ENCODE measurements around the gene SGMS1.
"Not testable (repeated sequence)": the region's sequence is repeated elsewhere in the genome, so short reads cannot be mapped to it uniquely, and the experiment has no call there.

The SGMS1 gene

GRCh38 chr10:50648089-50648934, 24.6 kb upstream of the SGMS1 start:
- H3K36me3 Mint-ChIP-seq, result no peaks in the 10 kb centered on the region
- no peaks in the 10 kb centered on the region for H3K9me3 Mint-ChIP-seq (ENCODE audit: low read depth)
- H3K27ac Mint-ChIP-seq, result no peak overlapping the region
- no peaks in the 10 kb centered on the region for H3K27me3 Mint-ChIP-seq
- H3K4me3 Mint-ChIP-seq, result no peak overlapping the region
- H3K4me1 Mint-ChIP-seq (ENCODE audit: low read depth), result peaks cover 6% of the 10 kb centered on the region

DNA sequence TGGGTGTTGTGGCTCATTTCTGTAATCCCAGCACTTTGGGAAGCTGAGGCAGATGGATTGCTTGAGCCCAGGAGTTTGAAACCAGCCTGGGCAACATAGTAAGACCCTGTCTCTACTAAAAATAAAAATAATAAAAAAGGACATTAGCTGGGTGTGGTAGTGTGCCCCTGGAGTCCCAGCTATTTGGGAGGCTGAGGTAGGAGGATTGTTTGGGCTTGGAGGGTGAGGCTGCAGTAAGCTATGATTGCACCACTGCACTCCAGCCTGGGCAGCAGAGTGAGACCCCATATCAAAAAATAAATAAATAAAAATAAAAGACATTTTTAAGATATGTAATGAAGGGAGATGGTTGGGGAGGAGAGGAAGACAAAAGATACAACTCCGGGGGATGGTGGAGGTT, 23.6 kb upstream of the SGMS1 start:
- H3K9me3 Mint-ChIP-seq (ENCODE audit: low read depth); H3K36me3 Mint-ChIP-seq; H3K27ac Mint-ChIP-seq; H3K4me1 Mint-ChIP-seq (ENCODE audit: low read depth); H3K27me3 Mint-ChIP-seq; H3K4me3 Mint-ChIP-seq: not testable (repeated sequence)

DNA sequence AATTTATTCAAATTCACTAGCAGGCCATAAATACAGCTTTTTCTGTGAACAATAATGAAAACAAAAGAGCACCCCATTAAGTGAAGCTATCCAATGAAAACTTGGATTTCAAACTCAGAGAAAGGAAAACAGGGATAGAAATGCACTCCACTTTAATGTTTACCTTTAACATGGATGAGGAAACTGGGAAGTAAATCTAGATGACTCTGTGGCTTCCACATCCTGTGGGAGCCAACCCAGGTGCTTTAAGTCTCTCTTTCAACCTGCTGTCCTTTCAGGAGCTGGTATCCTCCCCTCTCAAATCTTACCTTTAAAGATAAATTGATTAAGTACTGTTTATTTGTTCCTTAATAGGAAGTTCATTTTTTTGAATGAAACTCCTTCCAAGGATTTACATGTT, 21.5 kb upstream of the SGMS1 start:
- no peaks in the 10 kb centered on the region for H3K9me3 Mint-ChIP-seq (ENCODE audit: low read depth)
- no peaks in the 10 kb centered on the region for H3K27me3 Mint-ChIP-seq
- no peaks in the 10 kb centered on the region for H3K4me1 Mint-ChIP-seq (ENCODE audit: low read depth)
- no peak overlapping the region for H3K27ac Mint-ChIP-seq
- no peaks in the 10 kb centered on the region for H3K36me3 Mint-ChIP-seq
- no peak overlapping the region for H3K4me3 Mint-ChIP-seq

DNA sequence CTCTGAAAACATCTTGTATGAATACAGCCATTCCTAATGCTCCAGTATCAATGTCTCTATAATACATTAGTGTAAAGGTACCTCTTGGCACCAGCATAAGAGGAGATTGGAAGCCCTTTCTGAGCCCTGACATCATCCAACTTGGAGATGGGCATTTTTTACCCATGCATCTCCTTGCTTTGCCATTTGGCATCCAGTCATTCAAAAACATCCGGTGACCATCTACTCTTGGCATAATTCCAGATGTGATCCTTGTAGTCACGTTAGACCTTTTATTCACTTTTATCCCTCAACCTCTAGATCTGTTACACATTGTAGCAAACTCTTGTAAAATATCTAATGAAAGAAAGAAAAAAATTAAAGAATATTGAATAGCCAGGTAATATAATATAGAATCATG, 17.9 kb upstream of the SGMS1 start:
- Mint-ChIP-seq H3K27me3 (no peaks in the 10 kb centered on the region), H3K4me3 (no peak overlapping the region), H3K4me1 (ENCODE audit: low read depth) (peaks cover 15% of the 10 kb centered on the region), H3K36me3 (no peaks in the 10 kb centered on the region), H3K27ac (no peak overlapping the region), H3K9me3 (ENCODE audit: low read depth) (no peaks in the 10 kb centered on the region)

DNA sequence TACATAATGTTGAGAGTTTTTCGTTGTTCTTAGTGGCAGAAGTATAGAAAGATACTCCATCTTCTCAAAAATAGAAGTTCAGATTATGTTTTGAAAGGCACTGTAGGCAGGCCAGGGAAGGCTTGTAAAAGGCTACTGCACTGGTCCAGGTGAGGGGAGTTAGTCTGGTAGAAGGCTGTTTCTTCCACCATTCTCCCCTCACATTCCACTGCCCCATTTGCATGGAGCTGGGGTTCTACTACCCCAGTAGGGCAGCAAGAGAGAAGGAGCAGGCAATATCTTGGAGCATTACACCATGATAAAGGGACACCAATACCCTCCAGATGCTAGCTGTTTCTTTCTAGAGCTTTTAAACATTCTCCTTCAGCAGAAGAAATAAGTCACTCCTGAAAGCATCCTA, 16.5 kb upstream of the SGMS1 start:
- Mint-ChIP-seq H3K27ac (no peak overlapping the region), H3K27me3 (no peaks in the 10 kb centered on the region), H3K36me3 (no peaks in the 10 kb centered on the region), H3K4me1 (ENCODE audit: low read depth) (peaks cover 28% of the 10 kb centered on the region), H3K4me3 (no peak overlapping the region), H3K9me3 (ENCODE audit: low read depth) (no peaks in the 10 kb centered on the region)

DNA sequence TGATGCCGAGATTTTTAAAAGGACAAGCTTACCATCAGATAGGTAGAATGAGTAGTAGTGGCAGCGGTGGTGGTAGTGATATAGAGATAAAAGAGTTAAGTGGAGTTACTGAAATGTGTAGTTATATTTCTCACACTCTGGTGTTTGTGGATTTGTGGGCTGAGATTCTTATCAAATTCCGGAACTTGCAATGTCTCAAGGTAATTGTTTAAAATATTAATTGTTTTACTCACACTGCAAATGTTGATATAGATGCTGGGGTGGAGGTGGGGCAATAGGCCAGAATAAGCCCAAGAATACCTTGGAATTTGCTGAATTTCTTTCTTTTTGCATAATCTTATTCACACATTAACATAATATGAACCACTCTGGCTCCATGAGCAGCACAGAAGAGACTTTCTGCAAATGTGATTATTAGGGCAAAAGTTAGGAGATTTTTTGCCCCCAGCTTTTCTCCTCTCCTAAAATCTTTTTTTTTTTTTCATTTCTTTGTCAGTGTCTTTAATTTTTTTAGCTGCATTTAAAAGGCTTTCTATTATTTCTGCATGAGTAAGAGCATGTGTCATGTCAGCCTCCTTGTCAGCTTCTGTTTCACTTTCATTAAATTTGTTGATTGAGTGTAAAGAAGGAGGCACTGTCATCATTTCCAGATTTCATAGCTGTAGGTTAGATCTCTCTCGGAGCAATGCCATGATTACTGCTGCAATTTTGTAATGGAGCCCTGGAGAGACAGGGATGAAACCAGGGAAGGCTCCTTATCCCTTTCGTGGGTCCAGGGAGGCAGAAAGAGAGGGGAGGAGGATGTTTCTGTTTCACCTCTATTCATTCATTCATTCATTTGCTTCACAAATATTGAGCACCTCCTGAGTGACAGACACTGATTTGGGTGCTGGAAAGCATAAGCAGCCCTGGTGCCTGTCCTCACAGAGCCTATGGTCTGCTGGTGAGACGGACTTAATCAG, 13.1 kb upstream of the SGMS1 start:
- no peaks in the 10 kb centered on the region for H3K9me3 Mint-ChIP-seq (ENCODE audit: low read depth)
- no peaks in the 10 kb centered on the region for H3K27me3 Mint-ChIP-seq
- H3K27ac Mint-ChIP-seq, result peak overlapping the region; percentile 16

DNA sequence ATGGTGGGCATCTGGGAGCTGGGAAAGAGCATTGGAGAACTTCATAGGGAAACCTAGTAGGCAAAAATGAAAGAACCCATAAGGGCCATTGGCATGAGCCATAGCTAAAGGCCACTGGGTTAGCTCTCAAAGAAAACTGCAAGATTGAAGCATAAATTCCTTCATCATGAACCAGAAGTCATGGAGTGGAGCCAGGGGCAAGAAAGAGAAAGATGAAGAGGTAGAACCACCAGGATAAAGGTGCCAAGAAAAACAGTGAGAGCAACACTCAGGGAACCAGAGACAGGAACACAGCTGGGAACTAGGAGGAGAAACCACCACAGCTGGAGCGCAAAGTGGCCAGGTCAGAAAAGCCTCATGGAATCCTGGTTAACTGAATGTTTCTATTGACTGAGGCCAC, 11.5 kb upstream of the SGMS1 start:
- H3K36me3 Mint-ChIP-seq, result no peaks in the 10 kb centered on the region
- H3K4me3 Mint-ChIP-seq, result no peak overlapping the region
- H3K9me3 Mint-ChIP-seq (ENCODE audit: low read depth), result no peaks in the 10 kb centered on the region
- no peak overlapping the region for H3K27ac Mint-ChIP-seq
- H3K27me3 Mint-ChIP-seq, result no peaks in the 10 kb centered on the region
- H3K4me1 Mint-ChIP-seq (ENCODE audit: low read depth), result peaks cover 34% of the 10 kb centered on the region

More for the DNA sequence above, 13.1 kb upstream of the SGMS1 start:
- H3K4me3 Mint-ChIP-seq, result peak overlapping the region; percentile 47
- no peaks in the 10 kb centered on the region for H3K36me3 Mint-ChIP-seq
- peaks cover 34% of the 10 kb centered on the region for H3K4me1 Mint-ChIP-seq (ENCODE audit: low read depth)

GRCh38 chr10:50634479-50634878, 10.7 kb upstream of the SGMS1 start:
- H3K9me3 Mint-ChIP-seq (ENCODE audit: low read depth), result no peaks in the 10 kb centered on the region

GRCh38 chr10:50631052-50631451, 7.3 kb upstream of the SGMS1 start:
- Mint-ChIP-seq H3K36me3 (peaks cover 9% of the 10 kb centered on the region), H3K9me3 (ENCODE audit: low read depth) (no peaks in the 10 kb centered on the region), H3K27ac (no peak overlapping the region), H3K4me3 (no peak overlapping the region), H3K4me1 (ENCODE audit: low read depth) (peaks cover 24% of the 10 kb centered on the region), H3K27me3 (no peaks in the 10 kb centered on the region)

More at GRCh38 chr10:50634479-50634878, 10.7 kb upstream of the SGMS1 start:
- H3K27me3 Mint-ChIP-seq, result no peaks in the 10 kb centered on the region
- peaks cover 41% of the 10 kb centered on the region for H3K4me1 Mint-ChIP-seq (ENCODE audit: low read depth)
- H3K4me3 Mint-ChIP-seq, result no peak overlapping the region
- H3K36me3 Mint-ChIP-seq, result peaks cover 5% of the 10 kb centered on the region
- no peak overlapping the region for H3K27ac Mint-ChIP-seq

DNA sequence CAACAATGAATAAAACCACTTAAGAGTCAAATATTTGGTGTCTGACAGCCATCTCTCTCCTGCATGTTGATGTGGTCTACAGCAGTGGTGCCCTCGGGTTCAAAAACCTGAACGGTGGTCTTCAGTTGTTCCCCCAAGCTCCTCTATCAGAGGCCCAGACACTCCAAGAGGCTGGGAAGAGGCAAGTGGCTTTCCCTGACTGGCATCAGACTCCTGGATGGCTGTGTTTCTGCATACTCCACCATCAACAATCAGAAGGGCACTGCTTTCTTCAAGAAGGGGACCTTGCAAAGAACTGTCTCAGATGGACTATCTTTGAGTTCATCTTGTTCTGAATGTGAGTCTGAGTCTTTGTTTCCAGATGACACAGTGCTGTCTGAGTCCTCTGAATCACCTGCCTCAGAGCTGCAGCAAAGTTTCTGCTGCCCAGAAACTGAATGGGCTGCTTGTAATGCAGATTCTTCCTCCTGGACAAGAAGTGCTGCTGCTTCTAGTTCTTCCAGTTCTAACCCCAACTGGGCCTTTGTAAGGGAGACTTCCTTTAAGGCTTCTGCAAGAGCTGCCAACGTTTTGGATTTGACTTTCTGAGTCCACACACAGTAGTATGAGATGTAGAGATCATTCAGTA, 5.9 kb upstream of the SGMS1 start:
- Mint-ChIP-seq H3K4me1 (ENCODE audit: low read depth) (peaks cover 22% of the 10 kb centered on the region), H3K27me3 (no peaks in the 10 kb centered on the region), H3K4me3 (no peak overlapping the region), H3K9me3 (ENCODE audit: low read depth) (no peaks in the 10 kb centered on the region), H3K36me3 (peaks cover 9% of the 10 kb centered on the region), H3K27ac (peak overlapping the region; percentile 72)

- Mint-ChIP-seq H3K36me3 (peaks cover 9% of the 10 kb centered on the region), H3K4me3 (no peak overlapping the region), H3K9me3 (ENCODE audit: low read depth) (no peaks in the 10 kb centered on the region), H3K27me3 (no peaks in the 10 kb centered on the region), H3K27ac (no peak overlapping the region), H3K4me1 (ENCODE audit: low read depth) (peaks cover 18% of the 10 kb centered on the region)
Observed at GRCh38 chr10:50627896-50628295, 4.1 kb upstream of the SGMS1 start.

- Mint-ChIP-seq H3K27me3 (no peaks in the 10 kb centered on the region), H3K4me3 (no peak overlapping the region), H3K9me3 (ENCODE audit: low read depth) (no peaks in the 10 kb centered on the region), H3K36me3 (peaks cover 9% of the 10 kb centered on the region), H3K4me1 (ENCODE audit: low read depth) (peaks cover 19% of the 10 kb centered on the region), H3K27ac (no peak overlapping the region)
Observed at GRCh38 chr10:50627443-50627842, 3.7 kb upstream of the SGMS1 start.

- peaks cover 9% of the 10 kb centered on the region for H3K36me3 Mint-ChIP-seq
- H3K9me3 Mint-ChIP-seq (ENCODE audit: low read depth), result no peaks in the 10 kb centered on the region
- no peaks in the 10 kb centered on the region for H3K27me3 Mint-ChIP-seq
- peaks cover 36% of the 10 kb centered on the region for H3K4me1 Mint-ChIP-seq (ENCODE audit: low read depth)
- peak overlapping the region; percentile 95 for H3K27ac Mint-ChIP-seq
- H3K4me3 Mint-ChIP-seq, result peak overlapping the region; percentile 88
Observed at GRCh38 chr10:50625649-50626132, 1.9 kb upstream of the SGMS1 start.

GRCh38 chr10:50624866-50625501, 1.2 kb upstream of the SGMS1 start:
- Mint-ChIP-seq H3K27me3 (no peaks in the 10 kb centered on the region), H3K4me3 (peak overlapping the region; percentile 88), H3K36me3 (peaks cover 7% of the 10 kb centered on the region), H3K9me3 (ENCODE audit: low read depth) (no peaks in the 10 kb centered on the region), H3K4me1 (ENCODE audit: low read depth) (peaks cover 41% of the 10 kb centered on the region), H3K27ac (peak overlapping the region; percentile 95)
